ENCODE data around the gene OR10V1.

Gene OR10V1

GRCh38 chr11:59713745-59714144, at the start of gene OR10V1:
OR10V1 (minus strand) TSS chr11:59713845; CDS start chr11:59713845, 0 bp downstream.
- no peak for DNase-seq (ENCODE audit: low read depth in 2 of 2)

GRCh38 chr11:59761993-59762392, 48.3 kb upstream of the OR10V1 start:
- DNase-seq (ENCODE audit: low read depth in 2 of 2), result no peak

GRCh38 chr11:59760771-59761170, 47.1 kb upstream of the OR10V1 start:
- DNase-seq (ENCODE audit: low read depth in 2 of 2), result no peak

GRCh38 chr11:59759900-59760299, 46.3 kb upstream of the OR10V1 start:
- no peak for DNase-seq (ENCODE audit: low read depth in 2 of 2)

- DNase-seq (ENCODE audit: low read depth in 2 of 2), result no peak
Measured at GRCh38 chr11:59758401-59759037, 44.9 kb upstream of the OR10V1 start.

GRCh38 chr11:59756845-59757244, 43.2 kb upstream of the OR10V1 start:
- no peak for DNase-seq (ENCODE audit: low read depth in 2 of 2)

- no peak for DNase-seq (ENCODE audit: low read depth in 2 of 2)
Measured at GRCh38 chr11:59756558-59756840, 42.9 kb upstream of the OR10V1 start.

- peak; percentile 26 to 31 for DNase-seq (ENCODE audit: low read depth in 2 of 2)
Measured at GRCh38 chr11:59755701-59756557, 42.3 kb upstream of the OR10V1 start.

GRCh38 chr11:59754859-59755700, 41.4 kb upstream of the OR10V1 start, which contains the start of gene STX3:
STX3 (plus strand) TSS chr11:59755376; CDS start chr11:59755606, 230 bp downstream.
- DNase-seq (ENCODE audit: low read depth in 2 of 2), result peak; percentile 48 to 63

- peak in 1 of 2 donors; percentile 8 for DNase-seq (ENCODE audit: low read depth in 2 of 2)
Measured at GRCh38 chr11:59754494-59754858, 40.8 kb upstream of the OR10V1 start.

GRCh38 chr11:59753650-59754493, 40.2 kb upstream of the OR10V1 start:
- DNase-seq (ENCODE audit: low read depth in 2 of 2), result peak; percentile 75 to 79

- no peak for DNase-seq (ENCODE audit: low read depth in 2 of 2)
Measured at GRCh38 chr11:59746111-59746510, 32.5 kb upstream of the OR10V1 start.

- DNase-seq (ENCODE audit: low read depth in 2 of 2), result no peak
Measured at GRCh38 chr11:59730896-59731565, 17.4 kb upstream of the OR10V1 start.

- no peak for DNase-seq (ENCODE audit: low read depth in 2 of 2)
Measured at GRCh38 chr11:59729834-59730233, 16.2 kb upstream of the OR10V1 start.

GRCh38 chr11:59728913-59729312, 15.3 kb upstream of the OR10V1 start:
- DNase-seq (ENCODE audit: low read depth in 2 of 2), result no peak

- no peak for DNase-seq (ENCODE audit: low read depth in 2 of 2)
Measured at GRCh38 chr11:59728154-59728553, 14.5 kb upstream of the OR10V1 start.

- no peak for DNase-seq (ENCODE audit: low read depth in 2 of 2)
Measured at GRCh38 chr11:59727426-59727825, 13.8 kb upstream of the OR10V1 start.

- DNase-seq (ENCODE audit: low read depth in 2 of 2), result no peak
Measured at GRCh38 chr11:59724066-59724465, 10.4 kb upstream of the OR10V1 start.

- DNase-seq (ENCODE audit: low read depth in 2 of 2), result no peak
Measured at GRCh38 chr11:59719556-59719955, 5.9 kb upstream of the OR10V1 start.

- DNase-seq (ENCODE audit: low read depth in 2 of 2), result no peak
Measured at GRCh38 chr11:59716051-59716450, 2.4 kb upstream of the OR10V1 start.
